HG02938 (cell line): ENCODE data around the gene WWC1.

Experiments used
- ATAC-seq: cut with Tn5 transposase; IDR thresholded peaks from one replicate; pipeline ENCODE4 v1.9.1; 2021; ENCODE audit warnings: mild to moderate bottlenecking, moderate library complexity; ENCODE audit not compliant: unreplicated experiment

The WWC1 gene

DNA sequence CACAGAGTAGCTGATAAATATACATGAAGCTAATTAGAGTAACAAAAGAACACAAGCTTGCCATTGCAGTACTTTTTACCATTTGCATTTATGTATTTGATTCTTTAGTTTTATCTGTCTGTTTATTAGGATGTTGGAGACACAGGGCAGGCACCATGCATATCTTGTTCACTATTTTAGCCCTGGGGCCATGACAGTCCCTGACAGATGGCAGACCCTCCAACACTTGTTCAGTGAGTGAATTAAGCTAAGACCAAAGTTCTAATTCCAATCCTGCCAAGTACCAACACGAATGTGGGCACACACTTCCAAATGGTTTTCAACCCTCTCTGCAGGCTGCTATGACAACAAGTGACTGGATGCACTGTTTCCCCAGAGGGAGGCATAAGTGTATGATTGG lies 182.9 kb downstream of the WWC1 start:
- no peak for ATAC-seq

DNA sequence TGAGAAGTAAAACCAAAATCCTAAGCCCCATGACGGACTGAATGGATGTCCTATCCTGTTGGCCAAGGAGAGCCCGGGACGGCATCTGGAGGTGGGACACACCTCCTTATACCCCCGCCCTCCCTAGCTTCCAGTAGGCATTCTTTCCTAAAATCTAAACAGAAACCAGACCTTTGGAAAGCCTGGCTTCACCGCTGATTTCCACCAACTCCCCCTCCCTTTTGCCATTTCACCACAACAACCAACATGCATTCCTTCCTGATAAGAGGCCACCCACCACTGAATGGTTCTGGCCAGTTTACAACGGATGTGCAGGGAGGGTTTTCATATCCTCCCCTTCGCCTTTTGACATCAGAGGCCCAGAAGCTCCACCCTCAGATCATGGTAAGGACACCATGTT lies 185.6 kb downstream of the WWC1 start:
- ATAC-seq = no peak

DNA sequence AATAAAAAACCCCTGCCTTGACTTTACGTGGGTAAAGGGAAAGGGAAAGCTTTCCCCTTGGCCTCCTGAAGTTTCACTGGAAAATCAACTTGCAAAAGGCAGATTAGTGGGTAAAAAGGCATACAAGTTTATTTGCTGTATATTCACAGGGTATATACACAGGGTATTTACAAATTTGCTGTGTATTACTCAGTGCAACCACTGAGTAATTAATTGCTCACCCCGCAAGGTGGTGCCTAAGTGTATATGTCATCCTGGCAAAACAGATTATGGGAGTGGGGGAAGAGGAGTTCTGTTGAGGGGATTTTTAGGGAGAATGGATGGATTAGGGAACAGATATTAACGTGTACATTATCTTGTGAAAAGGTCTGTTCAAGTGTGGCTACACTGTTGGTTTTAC lies 187.7 kb downstream of the WWC1 start:
- no peak for ATAC-seq

- ATAC-seq = no peak
Observed at GRCh38 chr5:168480601-168481000, 189.2 kb downstream of the WWC1 start.

- ATAC-seq = peak; percentile 95
Observed at GRCh38 chr5:168481330-168481788, 189.9 kb downstream of the WWC1 start.

DNA sequence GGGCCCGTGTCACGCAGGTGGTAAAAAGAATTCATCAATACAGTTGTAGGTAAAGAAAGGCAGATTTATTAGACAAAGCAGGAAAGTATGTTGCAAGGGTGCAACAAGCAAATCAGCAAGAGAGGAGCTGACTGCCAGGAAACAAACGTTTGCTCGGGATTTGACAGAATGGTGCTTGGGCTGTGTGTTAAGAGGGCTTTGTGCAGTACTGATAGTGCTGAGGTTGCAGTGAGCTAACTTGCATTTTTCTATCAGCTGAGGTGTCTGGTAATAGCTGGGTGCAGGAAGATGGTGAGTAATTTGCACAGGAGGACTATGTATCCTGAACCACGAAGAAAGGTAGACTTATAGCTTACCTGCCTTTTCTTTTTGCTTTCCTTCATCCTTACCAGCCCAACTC lies 190.9 kb downstream of the WWC1 start:
- no peak for ATAC-seq

GRCh38 chr5:168486136-168486879 lies 194.9 kb downstream of the WWC1 start, which contains the start of gene RARS1:
Gene RARS1 (plus strand): TSS chr5:168486471. CDS start chr5:168486499, 28 bp downstream.
- ATAC-seq = peak; percentile 71

GRCh38 chr5:168489059-168489458 lies 197.6 kb downstream of the WWC1 start:
- no peak for ATAC-seq

GRCh38 chr5:168494057-168494555 lies 202.7 kb downstream of the WWC1 start:
- no peak for ATAC-seq

- no peak for ATAC-seq
Observed at GRCh38 chr5:168502563-168503237, 211.3 kb downstream of the WWC1 start.

- no peak for ATAC-seq
Observed at GRCh38 chr5:168513861-168514428, 222.5 kb downstream of the WWC1 start.
